HCT116 (cell line): ENCODE results near the gene AMBP. TPM values are rescaled to one million over a fixed set of nuclear protein-coding genes. Genes with fewer than 3 reads are reported as not detected.

Experiments
- ATAC-seq: fragments of 200-7000 bp; cut with Tn5 transposase; 2 replicates; pipeline ENCODE4 v1.9.1; 2020; ENCODE audit warnings: mild to moderate bottlenecking, moderate library complexity
- BruUV-seq: library from RNA; stranded (reverse); fragments of 400-500 nt; replicated peaks from 2 replicates; lab custom pipeline; 2021; lab: Mats Ljungman, UMichigan
- CTCF ChIA-PET: fragments of 300-600 bp; sonication (Branson Sonifier 250); formaldehyde crosslinking; loops from one replicate; lab custom pipeline; 2021; ENCODE audit warnings: antibody characterized with exemption; lab: Charles Lee
- POLR2A ChIA-PET: fragments of 300-600, 350-600 bp; sonication (Branson Sonifier 250); formaldehyde crosslinking; loops from one replicate; lab custom pipeline; 2021; ENCODE audit warnings: antibody characterized with exemption; lab: Charles Lee
- RAD21 ChIA-PET, 2 experiments: fragments of 300-600 bp; sonication (Branson Sonifier 250); formaldehyde crosslinking; loops; one replicate each; lab custom pipeline; 2023; ENCODE audit warnings: low total read pairs in 2 of 2; ENCODE audit not compliant: uncharacterized antibody in 2 of 2, unreplicated experiment in 2 of 2, low non-redundant PET in 1 of 2; lab: Charles Lee
- DNase-seq: peaks from one replicate; pipeline ENCODE4 v3.0.0-alpha.2; 2010; ENCODE audit warnings: low read depth, low spot score
- H2AFZ ChIP-seq: fragments of 200-600 bp; shearing (Covaris generic), sonication (generic); 2 replicates; pipeline ENCODE4 v1.6.1; 2017; ENCODE audit warnings: low read depth, mixed run types, mixed read lengths, antibody characterized with exemption, low read length; ENCODE audit not compliant: poor library complexity, severe bottlenecking
- H3K27ac ChIP-seq: 2 replicates; pipeline ENCODE4 v1.5.1; 2012; ENCODE audit warnings: low read depth, low read length
- H3K27me3 ChIP-seq: fragments of 200-600 bp; sonication (generic); 2 replicates; pipeline ENCODE4 v1.6.1; 2016; ENCODE audit warnings: mixed run types, low read length, mixed read lengths; ENCODE audit not compliant: insufficient read depth
- H3K36me3 ChIP-seq, 2 experiments: fragments of 200-500 bp in 1 of 2; fragments of 200-600 bp in 1 of 2; sonication (Bioruptor generic) in 1 of 2; sonication (generic) in 1 of 2; 2 replicates each; pipeline versions ENCODE4 v1.5.1 to v1.6.1; 2014 to 2016; ENCODE audit warnings: low read length in 2 of 2, inconsistent platforms in 1 of 2, mixed read lengths in 1 of 2, mixed run types in 1 of 2; ENCODE audit not compliant: insufficient read depth in 2 of 2, control insufficient read depth in 1 of 2
- H3K4me1 ChIP-seq, 2 experiments: fragments of 200-600 bp in 1 of 2; sonication (generic) in 1 of 2; 2 replicates each; pipeline versions ENCODE4 v1.5.1 to v1.6.1; 2012 to 2017; ENCODE audit warnings: low read length in 2 of 2, inconsistent platforms in 1 of 2, mild to moderate bottlenecking in 1 of 2, mixed read lengths in 1 of 2, mixed run types in 1 of 2, moderate library complexity in 1 of 2; ENCODE audit not compliant: insufficient read depth in 2 of 2, control insufficient read depth in 1 of 2
- H3K4me2 ChIP-seq: fragments of 200-600 bp; sonication (generic); 2 replicates; pipeline ENCODE4 v1.6.1; 2017; ENCODE audit warnings: mixed run types, low read length, mixed read lengths
- H3K4me3 ChIP-seq, 2 experiments: fragments of 200-600 bp in 1 of 2; sonication (generic) in 1 of 2; replicated peaks in 1 of 2; 2 replicates each; pipeline ENCODE4 v1.5.1; 2011 to 2016; ENCODE audit warnings: low read length in 2 of 2, control low read depth in 1 of 2, low read depth in 1 of 2, mild to moderate bottlenecking in 1 of 2, mixed read lengths in 1 of 2, mixed run types in 1 of 2
- H3K79me2 ChIP-seq: fragments of 200-600 bp; sonication (generic); 2 replicates; pipeline ENCODE4 v1.6.1; 2017; ENCODE audit warnings: mild to moderate bottlenecking, mixed run types, low read length, moderate library complexity, mixed read lengths; ENCODE audit not compliant: insufficient read depth
- H3K9ac ChIP-seq: fragments of 200-600 bp; sonication (generic); 2 replicates; pipeline ENCODE4 v1.6.1; 2016; ENCODE audit warnings: low read length, mixed read lengths
- H3K9me2 ChIP-seq: fragments of 200-600 bp; sonication (generic), shearing (Covaris generic); 2 replicates; pipeline ENCODE4 v1.6.1; 2017; ENCODE audit warnings: mixed run types, mild to moderate bottlenecking, moderate library complexity; ENCODE audit not compliant: insufficient read depth
- H3K9me3 ChIP-seq, 2 experiments: fragments of 200-500 bp in 1 of 2; fragments of 200-600 bp in 1 of 2; sonication (Bioruptor generic) in 1 of 2; sonication (generic) in 1 of 2; 2 replicates each; pipeline ENCODE4 v1.6.1; 2014 to 2017; ENCODE audit warnings: low read length in 2 of 2, mixed read lengths in 2 of 2, inconsistent platforms in 1 of 2, low read depth in 1 of 2, mild to moderate bottlenecking in 1 of 2, mixed run types in 1 of 2, moderate library complexity in 1 of 2; ENCODE audit not compliant: control insufficient read depth in 1 of 2, insufficient read depth in 1 of 2
- H4K20me1 ChIP-seq: fragments of 200-600 bp; sonication (generic), shearing (Covaris generic); 2 replicates; pipeline ENCODE4 v1.6.1; 2017; ENCODE audit warnings: mixed run types, mild to moderate bottlenecking, moderate library complexity; ENCODE audit not compliant: insufficient read depth
- EGR1 ChIP-seq: IDR thresholded peaks from 2 replicates; pipeline ENCODE4 v1.6.1; 2012; ENCODE audit warnings: low read depth
- ELF1 ChIP-seq: IDR thresholded peaks from 2 replicates; pipeline ENCODE4 v1.6.1; 2012; ENCODE audit warnings: low read depth, borderline replicate concordance
- JUND ChIP-seq: IDR thresholded peaks from 2 replicates; pipeline ENCODE4 v1.6.1; 2012
- TCF7L2 ChIP-seq: IDR thresholded peaks from 2 replicates; pipeline ENCODE4 v1.7.0; 2011; ENCODE audit warnings: borderline replicate concordance, inconsistent platforms; ENCODE audit not compliant: insufficient read depth, insufficient read length; ENCODE audit errors: extremely low read depth
- intact Hi-C: fragments of 100-400 bp; cut with micrococcal nuclease; formaldehyde crosslinking; loops from 2 replicates; pipeline ENCODE4 v1.10.0; 2022
- total RNA-seq: library from RNA; stranded (reverse); gene quantifications from one replicate; pipeline ENCODE4 v1.2.1, GENCODE V29; 2021; ENCODE audit not compliant: unreplicated experiment
- TF ChIP-seq, protein P1 (sequence below): IDR thresholded peaks from 2 replicates; pipeline ENCODE4 v1.6.1; 2012; ENCODE audit warnings: low read depth
- TF ChIP-seq, protein P2 (sequence below), 3 experiments: fragments of 200-600 bp in 1 of 3; sonication (generic) in 1 of 3; IDR thresholded peaks in 2 of 3; conservative IDR thresholded peaks in 1 of 3; 2 replicates each; pipeline ENCODE4 v1.5.1; 2012 to 2017; ENCODE audit warnings: low read depth in 2 of 3, low read length in 2 of 3, antibody characterized with exemption in 1 of 3, borderline replicate concordance in 1 of 3, control low read depth in 1 of 3, mild to moderate bottlenecking in 1 of 3, mixed read lengths in 1 of 3, mixed run types in 1 of 3, moderate library complexity in 1 of 3; ENCODE audit not compliant: insufficient read depth in 1 of 3

AMBP gene
- total RNA-seq, 1 experiment from 2014 or later: 1.9 TPM

DNA sequence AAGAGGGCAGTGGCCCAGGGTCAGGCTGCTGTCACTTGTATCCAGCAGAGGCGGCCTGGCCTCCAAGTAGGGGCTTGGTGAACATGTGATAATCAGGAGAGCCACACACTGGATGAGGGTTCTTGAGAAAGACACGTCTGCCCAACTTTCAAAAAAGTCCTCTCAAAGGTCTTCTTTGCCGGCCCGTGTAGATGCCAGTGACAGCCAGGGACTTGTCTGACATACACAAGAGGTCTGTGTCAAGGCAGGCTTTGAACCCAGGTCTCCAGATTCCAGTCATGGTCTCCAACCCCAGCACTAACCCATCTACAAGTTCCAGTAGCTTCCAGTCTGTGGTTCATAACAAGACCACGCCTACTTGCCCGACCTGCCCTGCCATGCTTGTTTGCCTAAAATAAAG lies 7.9 kb upstream of the AMBP start (continued):
- TF ChIP-seq, protein P1, sequence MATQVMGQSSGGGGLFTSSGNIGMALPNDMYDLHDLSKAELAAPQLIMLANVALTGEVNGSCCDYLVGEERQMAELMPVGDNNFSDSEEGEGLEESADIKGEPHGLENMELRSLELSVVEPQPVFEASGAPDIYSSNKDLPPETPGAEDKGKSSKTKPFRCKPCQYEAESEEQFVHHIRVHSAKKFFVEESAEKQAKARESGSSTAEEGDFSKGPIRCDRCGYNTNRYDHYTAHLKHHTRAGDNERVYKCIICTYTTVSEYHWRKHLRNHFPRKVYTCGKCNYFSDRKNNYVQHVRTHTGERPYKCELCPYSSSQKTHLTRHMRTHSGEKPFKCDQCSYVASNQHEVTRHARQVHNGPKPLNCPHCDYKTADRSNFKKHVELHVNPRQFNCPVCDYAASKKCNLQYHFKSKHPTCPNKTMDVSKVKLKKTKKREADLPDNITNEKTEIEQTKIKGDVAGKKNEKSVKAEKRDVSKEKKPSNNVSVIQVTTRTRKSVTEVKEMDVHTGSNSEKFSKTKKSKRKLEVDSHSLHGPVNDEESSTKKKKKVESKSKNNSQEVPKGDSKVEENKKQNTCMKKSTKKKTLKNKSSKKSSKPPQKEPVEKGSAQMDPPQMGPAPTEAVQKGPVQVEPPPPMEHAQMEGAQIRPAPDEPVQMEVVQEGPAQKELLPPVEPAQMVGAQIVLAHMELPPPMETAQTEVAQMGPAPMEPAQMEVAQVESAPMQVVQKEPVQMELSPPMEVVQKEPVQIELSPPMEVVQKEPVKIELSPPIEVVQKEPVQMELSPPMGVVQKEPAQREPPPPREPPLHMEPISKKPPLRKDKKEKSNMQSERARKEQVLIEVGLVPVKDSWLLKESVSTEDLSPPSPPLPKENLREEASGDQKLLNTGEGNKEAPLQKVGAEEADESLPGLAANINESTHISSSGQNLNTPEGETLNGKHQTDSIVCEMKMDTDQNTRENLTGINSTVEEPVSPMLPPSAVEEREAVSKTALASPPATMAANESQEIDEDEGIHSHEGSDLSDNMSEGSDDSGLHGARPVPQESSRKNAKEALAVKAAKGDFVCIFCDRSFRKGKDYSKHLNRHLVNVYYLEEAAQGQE: no peak
- TF ChIP-seq EGR1 (no peak), ELF1 (no peak), JUND (no peak)

DNA sequence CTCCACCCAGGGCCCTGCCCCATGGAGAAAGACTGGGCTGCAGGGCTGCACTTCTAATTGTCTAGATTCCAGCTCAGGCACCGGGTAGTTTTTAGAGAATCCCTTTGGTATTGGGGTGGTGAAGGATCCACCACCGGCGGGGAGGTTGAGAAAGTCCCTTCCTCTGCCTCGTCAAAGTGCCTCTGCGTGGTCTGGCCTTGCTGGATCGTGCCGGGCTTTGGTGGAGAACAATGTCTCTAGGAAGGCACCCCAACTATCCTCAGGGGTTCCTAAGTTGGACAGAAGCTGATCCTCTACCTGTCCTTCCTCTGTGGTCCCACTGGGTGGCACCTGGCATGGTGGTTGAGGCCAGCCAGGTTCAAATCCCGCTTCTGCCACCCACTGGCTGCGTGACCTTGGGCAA lies 7.3 kb upstream of the AMBP start:
- no peak for ATAC-seq
- POLR2A ChIA-PET: no interaction called here
- Histone ChIP-seq H2AFZ (no peak overlapping the region), H3K9me3 (no peaks in the 10 kb centered on the region), H3K36me3 (no peaks in the 10 kb centered on the region), H3K4me3 (no peak overlapping the region), H3K9ac (no peak overlapping the region), H3K27me3 (no peaks in the 10 kb centered on the region), H3K9me2 (no peaks in the 10 kb centered on the region), H3K27ac (no peak overlapping the region), H4K20me1 (no peaks in the 10 kb centered on the region), H3K79me2 (no peaks in the 10 kb centered on the region), H3K4me2 (no peak overlapping the region), H3K4me1 (no peaks in the 10 kb centered on the region)
- BruUV-seq: no TSS peak
- RAD21 ChIA-PET: no interaction called here
- TF ChIP-seq TCF7L2: no peak
- TF ChIP-seq, protein P2, sequence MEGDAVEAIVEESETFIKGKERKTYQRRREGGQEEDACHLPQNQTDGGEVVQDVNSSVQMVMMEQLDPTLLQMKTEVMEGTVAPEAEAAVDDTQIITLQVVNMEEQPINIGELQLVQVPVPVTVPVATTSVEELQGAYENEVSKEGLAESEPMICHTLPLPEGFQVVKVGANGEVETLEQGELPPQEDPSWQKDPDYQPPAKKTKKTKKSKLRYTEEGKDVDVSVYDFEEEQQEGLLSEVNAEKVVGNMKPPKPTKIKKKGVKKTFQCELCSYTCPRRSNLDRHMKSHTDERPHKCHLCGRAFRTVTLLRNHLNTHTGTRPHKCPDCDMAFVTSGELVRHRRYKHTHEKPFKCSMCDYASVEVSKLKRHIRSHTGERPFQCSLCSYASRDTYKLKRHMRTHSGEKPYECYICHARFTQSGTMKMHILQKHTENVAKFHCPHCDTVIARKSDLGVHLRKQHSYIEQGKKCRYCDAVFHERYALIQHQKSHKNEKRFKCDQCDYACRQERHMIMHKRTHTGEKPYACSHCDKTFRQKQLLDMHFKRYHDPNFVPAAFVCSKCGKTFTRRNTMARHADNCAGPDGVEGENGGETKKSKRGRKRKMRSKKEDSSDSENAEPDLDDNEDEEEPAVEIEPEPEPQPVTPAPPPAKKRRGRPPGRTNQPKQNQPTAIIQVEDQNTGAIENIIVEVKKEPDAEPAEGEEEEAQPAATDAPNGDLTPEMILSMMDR (IDR thresholded peaks at IDR 0.05 in 2 of 3, conservative IDR thresholded peaks at IDR 0.05 in 1 of 3; ENCODE audit: borderline replicate concordance in 1 of 3, insufficient read depth in 1 of 3, low read depth in 2 of 3, low read length in 2 of 3): peak in 2 of 3 experiments; percentile 9 to 18; a peak in 1 of 6 replicates
- intact Hi-C loops: no loop called here
- CTCF ChIA-PET: interaction anchor here (2.5 kb wide), 1 partner anchor 205 kb away, joined by 12 read pairs; no protein-coding TSS in a partner anchor
- no peak for DNase-seq
